GM18519 (cell line): Measurements from ENCODE around the gene IL17RE.
"Not testable (repeated sequence)": the region's sequence is repeated elsewhere in the genome, so short reads cannot be mapped to it uniquely, and the experiment has no call there.

Experiments used
- ATAC-seq: cut with Tn5 transposase; IDR thresholded peaks from one replicate; pipeline ENCODE4 v1.9.1; 2021; ENCODE audit warnings: mild to moderate bottlenecking, moderate library complexity; ENCODE audit not compliant: unreplicated experiment, low FRiP score

IL17RE gene

DNA sequence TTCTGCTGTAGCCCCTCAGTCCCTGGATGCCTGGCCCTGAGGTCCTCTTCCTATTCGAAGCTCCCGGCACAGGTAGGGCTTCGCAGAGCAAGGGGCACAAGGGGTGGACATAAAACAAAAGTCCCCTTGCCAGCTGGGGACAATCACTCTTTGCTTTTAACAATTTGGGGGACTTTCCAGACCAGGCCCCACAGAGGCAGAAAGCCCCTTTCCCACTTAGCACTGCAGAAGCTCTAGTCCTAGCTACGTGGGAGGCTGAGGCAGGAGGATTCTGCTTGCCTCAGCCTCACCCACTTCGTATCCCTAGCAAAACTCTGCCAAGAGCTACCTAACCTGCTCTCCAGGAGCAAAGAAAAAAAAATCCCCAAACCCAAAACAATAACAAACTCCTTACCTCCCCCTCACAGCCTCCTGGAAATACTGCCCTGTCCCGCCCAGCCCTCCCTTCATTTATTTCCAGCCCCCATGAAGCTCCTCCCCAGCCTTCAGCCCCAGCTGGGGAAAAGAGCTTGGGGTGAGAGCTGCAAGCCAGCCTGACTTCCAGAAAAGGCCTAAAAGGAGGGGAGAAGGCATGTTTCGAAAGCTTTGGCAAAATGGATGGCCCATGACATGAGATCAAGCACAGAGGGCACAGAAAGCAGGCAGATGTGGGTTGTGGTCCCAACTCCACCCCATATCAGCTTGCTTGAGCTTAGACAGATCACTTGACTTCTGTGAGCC lies 22.7 kb upstream of the IL17RE start, which contains the start of gene CIDEC:
Gene CIDEC, minus strand, starts transcription at position 424 of the 720 bp plus-strand sequence. CDS start 1,767 bp downstream, outside the sequence.
- no peak for ATAC-seq

DNA sequence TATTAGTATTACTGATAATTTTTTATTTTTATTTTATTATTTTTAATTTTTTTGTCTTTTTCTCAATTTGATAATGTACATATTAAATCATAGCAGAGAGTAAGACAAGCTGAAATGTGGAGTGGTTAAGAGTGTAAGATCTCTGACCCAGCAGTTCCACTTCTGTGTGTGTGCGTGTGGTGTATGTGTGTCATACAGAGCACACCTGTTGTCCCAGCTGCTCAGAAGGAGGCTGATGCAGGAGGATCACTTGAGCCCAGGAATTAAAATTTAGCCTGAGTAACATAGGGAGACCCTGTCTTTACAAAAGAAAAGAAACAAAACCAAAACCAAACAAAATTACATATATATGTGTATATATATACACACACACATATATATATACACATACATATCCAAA lies 21.2 kb upstream of the IL17RE start:
- ATAC-seq: no peak

- ATAC-seq: no peak
Observed at GRCh38 chr3:9883706-9884554, 18.7 kb upstream of the IL17RE start.

DNA sequence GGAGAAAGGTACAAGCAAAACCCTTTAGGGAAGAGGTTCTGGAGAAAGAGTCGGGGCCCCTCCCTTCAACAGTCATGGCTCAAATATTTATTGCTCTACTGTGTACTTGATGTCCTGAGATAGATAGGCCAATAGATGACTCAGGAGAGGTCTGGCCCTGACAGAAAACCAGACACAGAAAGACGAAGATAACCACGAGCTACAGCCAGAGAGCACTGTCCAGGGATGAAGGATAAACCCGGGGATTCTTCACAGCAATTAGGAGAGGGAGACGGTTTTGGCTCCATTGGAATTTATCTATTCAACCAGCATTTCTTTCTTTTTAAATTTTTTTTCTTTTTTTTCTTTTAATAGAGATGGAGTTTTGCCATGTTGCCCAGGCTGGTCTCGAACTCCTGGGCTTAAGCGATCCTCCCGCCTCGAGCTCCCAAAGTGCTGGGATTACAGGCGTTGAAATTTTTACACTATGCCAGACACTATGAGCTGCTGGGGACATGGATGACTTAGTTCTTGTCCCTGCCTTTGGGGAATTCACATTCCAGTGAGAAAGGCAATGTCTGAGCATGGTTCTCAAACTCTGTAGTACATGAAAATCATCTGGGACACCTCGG lies 18.0 kb upstream of the IL17RE start:
- ATAC-seq: no peak

GRCh38 chr3:9886328-9886727 lies 16.3 kb upstream of the IL17RE start:
- ATAC-seq: no peak

DNA sequence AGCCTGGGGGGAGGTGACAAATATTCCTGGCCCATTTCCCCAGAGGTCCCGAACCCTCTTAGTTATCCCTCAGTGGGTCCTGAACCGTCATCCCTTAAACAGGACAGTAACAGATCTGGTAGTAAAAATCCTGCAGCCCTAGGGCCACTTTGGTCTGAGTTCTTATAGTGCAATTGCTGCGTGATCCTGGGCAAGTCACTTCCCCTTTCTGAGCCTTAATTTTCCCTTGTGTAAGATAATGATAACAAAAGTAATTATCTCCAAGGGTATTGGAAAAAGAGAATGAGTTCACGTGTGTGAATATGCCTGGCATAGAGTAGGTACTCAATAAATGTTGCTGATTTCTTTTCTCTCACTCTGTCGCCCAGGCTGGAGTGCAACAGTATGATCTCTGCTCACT lies 15.2 kb upstream of the IL17RE start:
- no peak for ATAC-seq

DNA sequence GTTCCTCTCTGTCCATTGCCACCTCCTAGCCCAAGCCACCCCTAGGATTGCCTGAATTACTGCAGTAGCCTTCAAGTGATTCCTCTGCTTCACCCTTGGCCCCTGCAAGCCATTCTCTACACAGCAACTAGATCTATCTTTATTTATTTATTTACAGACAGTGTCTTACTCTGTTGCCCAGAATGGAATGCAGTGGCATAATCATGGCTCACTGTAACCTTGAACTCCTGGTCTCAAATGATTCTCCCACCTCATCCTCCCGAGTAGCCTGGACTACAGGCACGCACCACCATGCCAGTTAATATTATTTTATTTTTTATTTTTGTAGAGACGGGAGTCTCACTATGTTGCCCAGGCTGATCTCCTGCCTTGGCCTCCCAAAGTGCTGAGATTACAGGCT lies 14.1 kb upstream of the IL17RE start:
- ATAC-seq: no peak

GRCh38 chr3:9889405-9889804 lies 13.2 kb upstream of the IL17RE start:
- ATAC-seq: no peak

DNA sequence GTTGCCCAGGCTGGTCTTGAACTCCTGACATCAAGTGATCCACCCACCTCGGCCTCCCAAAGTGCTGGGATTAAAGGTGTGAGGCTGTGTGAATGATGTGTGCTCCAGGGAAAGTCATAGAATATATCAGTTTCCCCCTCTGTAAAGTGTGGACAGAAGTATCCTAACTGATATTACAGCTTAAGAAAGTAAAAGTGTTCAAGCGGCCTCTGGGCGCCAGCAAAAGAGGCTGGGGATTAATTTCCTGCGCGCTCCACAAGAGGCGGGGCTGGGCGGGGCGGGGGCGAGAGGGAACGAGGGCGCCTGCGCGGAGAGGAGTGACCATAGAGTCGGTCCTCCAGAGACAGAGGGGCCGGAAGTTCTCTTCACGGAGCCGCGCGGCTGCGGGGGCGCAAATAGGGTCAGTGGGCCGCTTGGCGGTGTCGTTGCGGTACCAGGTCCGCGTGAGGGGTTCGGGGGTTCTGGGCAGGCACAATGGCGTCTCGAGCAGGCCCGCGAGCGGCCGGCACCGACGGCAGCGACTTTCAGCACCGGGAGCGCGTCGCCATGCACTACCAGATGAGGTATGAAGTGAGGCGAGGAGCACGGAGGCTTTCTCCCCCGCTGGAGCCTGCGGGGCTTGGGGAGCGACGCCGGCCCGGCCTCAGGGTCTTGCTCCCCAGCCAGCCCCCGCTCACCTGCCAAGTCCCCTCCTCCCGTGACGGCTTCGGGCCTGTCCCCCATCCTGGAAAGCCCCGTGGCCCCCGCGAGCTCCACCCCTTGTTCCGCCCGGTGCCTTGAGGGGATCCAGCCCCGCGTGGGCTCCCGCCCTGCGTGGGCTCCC lies 12.2 kb upstream of the IL17RE start, which contains the start of gene JAGN1:
Gene JAGN1, plus strand, starts transcription at position 362 of the 823 bp plus-strand sequence. Its CDS starts 113 bp downstream, at position 475.
- peak; percentile 49 for ATAC-seq

- no peak for ATAC-seq
Observed at GRCh38 chr3:9891072-9891622, 11.5 kb upstream of the IL17RE start.

DNA sequence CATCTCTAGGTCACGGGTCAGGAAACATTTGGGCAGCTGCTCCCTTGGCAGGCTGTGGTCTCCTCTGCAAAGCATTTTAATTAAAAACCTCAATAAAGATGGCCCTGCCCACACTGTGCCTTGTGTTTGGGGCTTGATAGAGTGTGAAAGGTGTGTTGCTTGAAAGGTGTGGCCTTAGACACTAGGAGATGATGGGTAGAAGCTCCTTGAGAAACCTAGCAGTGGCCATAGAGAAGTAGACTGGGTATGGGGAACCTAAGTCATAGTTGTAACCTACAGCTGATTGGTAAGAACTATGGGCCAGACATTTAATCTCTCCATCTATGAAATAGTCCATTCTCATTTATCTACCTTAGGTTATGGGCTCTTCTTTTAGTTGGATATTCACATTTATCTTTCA lies 8.9 kb upstream of the IL17RE start:
- no peak for ATAC-seq

DNA sequence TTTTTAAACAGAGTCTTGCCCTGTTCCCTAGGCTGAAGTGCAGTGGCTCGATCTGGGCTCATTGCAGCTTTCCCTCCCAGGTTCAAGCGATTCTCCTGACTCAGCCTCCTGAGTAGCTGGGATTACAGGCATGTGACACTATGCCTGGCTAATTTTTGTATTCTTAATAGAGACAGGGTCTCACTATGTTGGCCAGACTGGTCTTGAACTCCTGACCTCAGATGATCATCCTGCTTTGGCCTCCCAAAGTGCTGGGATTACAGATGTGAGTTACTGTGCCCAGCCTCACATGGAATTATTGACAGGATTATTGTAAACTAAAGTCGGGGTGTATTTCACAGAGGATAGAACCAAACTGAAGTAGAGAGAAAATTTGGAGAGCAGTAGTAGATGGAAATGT lies 6.9 kb upstream of the IL17RE start:
- ATAC-seq: not testable (repeated sequence)

- not testable (repeated sequence) for ATAC-seq
Observed at GRCh38 chr3:9896755-9897407, 5.8 kb upstream of the IL17RE start.

- no peak for ATAC-seq
Observed at GRCh38 chr3:9897408-9898372, 5.0 kb upstream of the IL17RE start.

DNA sequence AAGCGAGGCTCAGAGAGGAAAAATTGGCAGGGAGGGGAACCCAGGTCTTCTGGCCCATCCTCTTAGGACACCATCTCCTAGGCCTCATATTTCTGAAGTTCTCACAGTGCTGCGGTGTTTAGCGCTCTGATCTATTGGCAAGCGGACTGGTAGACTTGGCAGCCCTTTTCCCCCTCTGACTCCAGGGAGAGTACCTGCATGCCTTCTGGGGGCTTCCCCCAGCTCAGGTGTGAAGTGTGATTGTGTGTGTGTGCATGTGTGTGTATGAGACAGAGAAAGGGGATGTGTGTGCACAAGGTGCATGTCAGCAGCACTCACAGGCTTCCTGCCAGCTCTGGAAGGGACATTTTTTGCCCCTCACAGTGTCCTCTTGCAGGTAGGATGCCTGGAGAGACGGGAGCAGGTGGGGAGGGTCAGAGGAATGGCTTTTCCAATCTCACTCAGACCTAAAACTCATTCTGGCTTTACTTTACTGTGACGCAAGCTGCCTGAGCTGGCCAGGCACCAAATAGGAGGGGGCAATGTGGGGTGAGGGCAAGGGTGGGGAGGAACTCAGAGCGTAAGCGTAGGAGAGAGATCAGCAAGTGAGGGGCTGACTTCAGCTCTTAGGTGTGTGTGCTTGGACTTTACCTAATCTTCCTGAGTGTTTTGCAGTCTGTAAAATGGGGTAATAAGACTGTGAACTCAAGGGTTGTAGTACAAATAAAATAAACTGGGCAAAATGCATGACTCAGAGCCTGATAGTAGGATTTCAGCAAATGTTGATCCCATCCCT lies 4.0 kb upstream of the IL17RE start:
- no peak for ATAC-seq

GRCh38 chr3:9899289-9899791 lies 3.3 kb upstream of the IL17RE start:
- ATAC-seq: no peak

GRCh38 chr3:9900965-9901415 lies 1.7 kb upstream of the IL17RE start:
- ATAC-seq: not testable (repeated sequence)
